EH (cell line): ENCODE data around the gene GLMN.

Experiments
- DNase-seq: peaks from one replicate; pipeline ENCODE4 v3.0.0-alpha.2; 2015; ENCODE audit warnings: low read depth

GLMN gene

GRCh38 chr1:92298573-92299476 is at the start of gene GLMN, which contains the start of gene RPAP2:
Gene GLMN (minus strand): TSS chr1:92298987. CDS start chr1:92297999, 988 bp downstream.
Gene RPAP2 (plus strand): TSS chr1:92299059. CDS start chr1:92299074, 15 bp downstream.
- peak; percentile 88 for DNase-seq

GRCh38 chr1:92346866-92347640 is 48.3 kb upstream of the GLMN start:
- DNase-seq, result no peak

GRCh38 chr1:92343061-92343460 is 44.3 kb upstream of the GLMN start:
- DNase-seq, result no peak

GRCh38 chr1:92342401-92342800 is 43.6 kb upstream of the GLMN start:
- no peak for DNase-seq

- no peak for DNase-seq
Observed at GRCh38 chr1:92340154-92340553, 41.4 kb upstream of the GLMN start.

GRCh38 chr1:92333668-92334067 is 34.9 kb upstream of the GLMN start:
- DNase-seq, result no peak

- peak; percentile 98 for DNase-seq
Observed at GRCh38 chr1:92329347-92330129, 30.8 kb upstream of the GLMN start.

GRCh38 chr1:92327794-92328193 is 29.0 kb upstream of the GLMN start:
- DNase-seq, result no peak

- DNase-seq, result no peak
Observed at GRCh38 chr1:92326681-92327080, 27.9 kb upstream of the GLMN start.

GRCh38 chr1:92324784-92325183 is 26.0 kb upstream of the GLMN start:
- DNase-seq, result no peak

GRCh38 chr1:92323473-92324453 is 25.0 kb upstream of the GLMN start:
- DNase-seq, result no peak

GRCh38 chr1:92317836-92318493 is 19.2 kb upstream of the GLMN start:
- no peak for DNase-seq

GRCh38 chr1:92315766-92316599 is 17.2 kb upstream of the GLMN start:
- DNase-seq, result no peak

- DNase-seq, result no peak
Observed at GRCh38 chr1:92314024-92314423, 15.2 kb upstream of the GLMN start.

- peak; percentile 40 for DNase-seq
Observed at GRCh38 chr1:92310185-92310597, 11.4 kb upstream of the GLMN start.

GRCh38 chr1:92307980-92308379 is 9.2 kb upstream of the GLMN start:
- no peak for DNase-seq

- no peak for DNase-seq
Observed at GRCh38 chr1:92306020-92306419, 7.2 kb upstream of the GLMN start.

GRCh38 chr1:92301021-92301420 is 2.2 kb upstream of the GLMN start:
- no peak for DNase-seq

- no peak for DNase-seq
Observed at GRCh38 chr1:92299477-92300150, 827 bp upstream of the GLMN start.
